ENCODE data around the gene NR3C2. TPM values are rescaled to one million over a fixed set of nuclear protein-coding genes. Genes with fewer than 3 reads are reported as not detected.

NR3C2 gene
- total RNA-seq, 1 experiment from 2014 or later: 1.6 TPM

DNA sequence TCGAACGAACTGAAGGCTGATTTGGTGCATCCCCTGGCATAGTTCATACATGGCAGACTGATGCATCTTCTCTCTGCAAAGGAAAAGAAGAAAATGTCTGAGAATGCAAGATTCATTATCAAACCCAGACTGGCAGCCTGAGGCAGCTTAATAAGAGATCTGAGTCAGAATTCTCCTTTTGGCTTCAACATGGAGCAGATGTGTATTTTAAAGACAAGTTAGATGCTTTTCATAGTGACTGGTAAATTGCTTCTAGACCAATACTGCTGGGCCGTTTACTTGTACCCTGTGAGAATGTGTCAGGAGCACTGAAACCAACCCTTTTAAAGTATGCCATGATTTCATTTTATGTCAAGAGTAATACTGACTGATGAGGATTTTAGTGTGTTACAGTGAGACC is 322.0 kb downstream of the NR3C2 start:
- CTCF ChIA-PET: no interaction called here
- no peaks in the 10 kb centered on the region for H3K36me3 ChIP-seq (ENCODE audit: insufficient read depth, low read length, poor library complexity, severe bottlenecking)
- no peak overlapping the region for H3K4me3 ChIP-seq (ENCODE audit: low read depth, low read length, poor library complexity, severe bottlenecking)
- TF ChIP-seq, protein P1, sequence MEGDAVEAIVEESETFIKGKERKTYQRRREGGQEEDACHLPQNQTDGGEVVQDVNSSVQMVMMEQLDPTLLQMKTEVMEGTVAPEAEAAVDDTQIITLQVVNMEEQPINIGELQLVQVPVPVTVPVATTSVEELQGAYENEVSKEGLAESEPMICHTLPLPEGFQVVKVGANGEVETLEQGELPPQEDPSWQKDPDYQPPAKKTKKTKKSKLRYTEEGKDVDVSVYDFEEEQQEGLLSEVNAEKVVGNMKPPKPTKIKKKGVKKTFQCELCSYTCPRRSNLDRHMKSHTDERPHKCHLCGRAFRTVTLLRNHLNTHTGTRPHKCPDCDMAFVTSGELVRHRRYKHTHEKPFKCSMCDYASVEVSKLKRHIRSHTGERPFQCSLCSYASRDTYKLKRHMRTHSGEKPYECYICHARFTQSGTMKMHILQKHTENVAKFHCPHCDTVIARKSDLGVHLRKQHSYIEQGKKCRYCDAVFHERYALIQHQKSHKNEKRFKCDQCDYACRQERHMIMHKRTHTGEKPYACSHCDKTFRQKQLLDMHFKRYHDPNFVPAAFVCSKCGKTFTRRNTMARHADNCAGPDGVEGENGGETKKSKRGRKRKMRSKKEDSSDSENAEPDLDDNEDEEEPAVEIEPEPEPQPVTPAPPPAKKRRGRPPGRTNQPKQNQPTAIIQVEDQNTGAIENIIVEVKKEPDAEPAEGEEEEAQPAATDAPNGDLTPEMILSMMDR (conservative IDR thresholded peaks at IDR 0.05; ENCODE audit: low read depth, low read length): no peak
- no peak for TF ChIP-seq EZH2 (IDR thresholded peaks at IDR 0.05; ENCODE audit: borderline replicate concordance, low read depth, low read length, poor library complexity, severe bottlenecking)
- POLR2A ChIA-PET (ENCODE audit: low non-redundant PET): no interaction called here
- no peaks in the 10 kb centered on the region for H3K27me3 ChIP-seq (replicated peaks; ENCODE audit: insufficient read depth, low read depth, low read length, poor library complexity)
- H3K27ac ChIP-seq (ENCODE audit: low read depth, low read length, poor library complexity, severe bottlenecking): no peak overlapping the region
- peaks cover 18% of the 10 kb centered on the region for H3K4me1 ChIP-seq (ENCODE audit: insufficient read depth, low read length, poor library complexity, severe bottlenecking)
- intact Hi-C loops (cut with micrococcal nuclease; ENCODE audit: unreplicated experiment): no loop called here
- no peak for DNase-seq (ENCODE audit: low spot score)
- BruUV-seq (replicated peaks): no TSS peak
- peaks cover 23% of the 10 kb centered on the region for H3K9me3 ChIP-seq (ENCODE audit: low read depth, low read length, poor library complexity, severe bottlenecking)

DNA sequence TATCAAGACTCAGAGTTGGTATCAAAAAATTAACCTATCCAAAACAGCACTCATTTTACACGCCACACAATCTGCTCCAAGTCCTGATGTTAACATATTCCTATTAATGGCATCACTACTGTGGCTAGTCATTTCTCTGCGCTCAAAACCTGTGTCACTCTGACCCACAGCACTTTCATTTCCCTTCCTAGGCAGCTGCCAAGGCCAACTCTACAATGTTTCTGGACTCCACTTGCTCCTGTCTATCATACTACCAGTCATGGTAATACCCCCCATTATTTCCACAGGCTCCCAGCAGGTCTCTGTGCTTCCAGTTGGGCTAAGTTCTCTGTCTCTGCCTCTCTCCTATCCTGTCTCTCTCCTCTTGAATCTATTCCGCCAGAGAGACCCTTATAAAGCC is 323.6 kb downstream of the NR3C2 start:
- H3K4me3 ChIP-seq (ENCODE audit: low read depth, low read length, poor library complexity, severe bottlenecking): no peak overlapping the region
- no peak overlapping the region for H3K27ac ChIP-seq (ENCODE audit: low read depth, low read length, poor library complexity, severe bottlenecking)
- no peak for DNase-seq (ENCODE audit: low spot score)
- peaks cover 18% of the 10 kb centered on the region for H3K4me1 ChIP-seq (ENCODE audit: insufficient read depth, low read length, poor library complexity, severe bottlenecking)
- peaks cover 9% of the 10 kb centered on the region for H3K9me3 ChIP-seq (ENCODE audit: low read depth, low read length, poor library complexity, severe bottlenecking)
- BruUV-seq (replicated peaks): no TSS peak
- no peaks in the 10 kb centered on the region for H3K27me3 ChIP-seq (replicated peaks; ENCODE audit: insufficient read depth, low read depth, low read length, poor library complexity)
- intact Hi-C loops (cut with micrococcal nuclease; ENCODE audit: unreplicated experiment): no loop called here
- ChIA-PET CTCF (no interaction called here), POLR2A (ENCODE audit: low non-redundant PET) (no interaction called here)
- no peaks in the 10 kb centered on the region for H3K36me3 ChIP-seq (ENCODE audit: insufficient read depth, low read length, poor library complexity, severe bottlenecking)
- TF ChIP-seq EZH2 (IDR thresholded peaks at IDR 0.05; ENCODE audit: borderline replicate concordance, low read depth, low read length, poor library complexity, severe bottlenecking): no peak
- TF ChIP-seq, protein P1 (conservative IDR thresholded peaks at IDR 0.05; ENCODE audit: low read depth, low read length): no peak

DNA sequence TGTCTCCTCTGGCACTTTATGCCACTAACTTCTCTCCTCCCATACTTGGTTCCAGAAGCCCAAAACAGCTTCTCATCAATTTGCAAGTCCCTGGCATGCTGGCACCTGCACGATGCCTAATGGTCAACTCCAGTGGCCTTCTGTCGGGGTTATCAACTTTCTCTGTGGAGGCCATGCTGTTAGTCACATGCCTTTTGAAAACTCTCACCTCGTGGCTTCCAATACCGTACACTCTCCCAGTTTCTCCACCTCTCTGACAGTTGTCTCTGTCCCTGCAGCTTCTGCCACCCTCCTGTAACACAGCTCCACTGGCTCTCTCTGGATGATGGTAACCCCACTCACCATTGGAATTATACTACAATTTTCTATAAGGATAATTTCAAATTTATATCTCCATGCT is 324.0 kb downstream of the NR3C2 start:
- no peak for DNase-seq (ENCODE audit: low spot score)
- Histone ChIP-seq H3K9me3 (ENCODE audit: low read depth, low read length, poor library complexity, severe bottlenecking) (peaks cover 7% of the 10 kb centered on the region), H3K4me1 (ENCODE audit: insufficient read depth, low read length, poor library complexity, severe bottlenecking) (peaks cover 18% of the 10 kb centered on the region), H3K27me3 (replicated peaks; ENCODE audit: insufficient read depth, low read depth, low read length, poor library complexity) (no peaks in the 10 kb centered on the region), H3K27ac (ENCODE audit: low read depth, low read length, poor library complexity, severe bottlenecking) (no peak overlapping the region), H3K4me3 (ENCODE audit: low read depth, low read length, poor library complexity, severe bottlenecking) (no peak overlapping the region), H3K36me3 (ENCODE audit: insufficient read depth, low read length, poor library complexity, severe bottlenecking) (no peaks in the 10 kb centered on the region)
- POLR2A ChIA-PET (ENCODE audit: low non-redundant PET): no interaction called here
- TF ChIP-seq, protein P1 (conservative IDR thresholded peaks at IDR 0.05; ENCODE audit: low read depth, low read length): no peak
- no peak for TF ChIP-seq EZH2 (IDR thresholded peaks at IDR 0.05; ENCODE audit: borderline replicate concordance, low read depth, low read length, poor library complexity, severe bottlenecking)
- intact Hi-C loops (cut with micrococcal nuclease; ENCODE audit: unreplicated experiment): no loop called here
- BruUV-seq (replicated peaks): no TSS peak
- CTCF ChIA-PET: no interaction called here

All from A673 (cell line).